Activated gamma-delta T cell treated with anti-CD3 and anti-CD28 coated beads, Interleukin-2, amount 50 U/mL, for 16 hours (primary cell): ENCODE results near the gene CEP97.

Experiments
- DNase-seq: peaks from one replicate; pipeline ENCODE4 v3.0.0-alpha.2; 2020; ENCODE audit warnings: low read depth

The CEP97 gene

DNA sequence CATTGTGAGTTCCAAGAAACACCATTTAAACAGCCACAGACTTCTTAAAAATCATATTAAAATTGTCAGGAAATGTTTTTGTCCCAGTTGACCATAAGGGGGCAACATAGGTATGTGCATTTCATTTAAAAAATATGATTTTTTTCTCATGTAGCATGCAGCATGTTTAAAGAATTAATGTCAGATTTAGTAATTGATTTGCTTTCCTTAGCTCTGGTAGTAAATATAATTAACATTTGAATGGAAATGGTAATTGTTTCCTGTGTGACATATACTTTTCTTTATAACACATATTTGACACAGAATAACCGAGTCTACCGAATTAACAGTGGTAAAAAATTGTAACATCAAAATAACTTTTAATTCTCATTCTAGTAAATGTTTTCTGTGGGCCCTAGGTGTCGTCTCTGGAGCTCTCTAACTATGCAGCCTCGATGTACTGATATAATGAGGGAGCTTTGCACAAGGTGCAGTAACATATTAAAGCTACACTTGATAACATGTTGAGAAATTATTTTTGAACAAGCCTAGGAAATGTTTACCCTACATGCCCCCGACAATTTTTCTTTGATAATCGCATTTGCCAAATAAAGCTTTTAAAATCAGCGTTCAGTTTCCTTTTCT lies 89.5 kb downstream of the CEP97 start:
- DNase-seq, result no peak

DNA sequence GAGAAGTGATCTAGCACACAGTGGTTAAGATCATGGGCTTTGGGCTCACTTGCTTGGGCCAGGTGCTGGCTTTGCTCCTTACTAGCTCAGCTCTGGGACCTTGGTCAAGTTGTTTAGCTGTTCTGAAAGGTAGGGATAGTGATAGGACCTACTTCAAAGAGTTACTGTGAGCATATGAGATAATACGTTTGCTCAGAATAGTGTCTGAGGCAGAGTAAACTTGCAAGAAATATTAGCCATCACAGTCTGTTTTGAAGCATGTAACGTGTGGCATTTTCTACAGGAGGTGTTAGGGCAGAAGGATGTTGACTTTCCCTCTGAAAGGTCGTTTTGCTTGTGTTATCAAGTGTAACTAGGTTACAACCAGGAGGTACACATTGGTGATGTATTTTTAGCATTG lies 90.4 kb downstream of the CEP97 start:
- DNase-seq, result no peak

- DNase-seq, result no peak
Measured at GRCh38 chr3:101816215-101817149, 92.1 kb downstream of the CEP97 start.

- DNase-seq, result no peak
Measured at GRCh38 chr3:101817992-101818391, 93.6 kb downstream of the CEP97 start.

GRCh38 chr3:101819649-101820206 lies 95.3 kb downstream of the CEP97 start:
- no peak for DNase-seq
